Esophagus squamous epithelium (tissue), 5 donors: Measurements from ENCODE around the gene STXBP6. TPM values are rescaled to one million over a fixed set of nuclear protein-coding genes. Genes with fewer than 3 reads are reported as not detected.
"Not testable (repeated sequence)": the region's sequence is repeated elsewhere in the genome, so short reads cannot be mapped to it uniquely, and the experiment has no call there.

Experiments used
- DNase-seq: peaks from one replicate; lab custom pipeline; 2025; lab: John Stamatoyannopoulos, UW
- H3K27ac ChIP-seq, 4 donors: fragments of 200-600 bp; sonication (generic); one replicate each; pipeline ENCODE4 v1.5.1; 2016 to 2019; ENCODE audit warnings: mild to moderate bottlenecking in 1 of 4
- H3K27me3 ChIP-seq, 4 donors: fragments of 200-600 bp; sonication (generic); 1 replicate in 3 of 4; 2 replicates in 1 of 4; pipeline versions ENCODE4 v1.5.1 to v1.6.0; 2017 to 2021; ENCODE audit warnings: antibody characterized with exemption in 1 of 4
- H3K36me3 ChIP-seq, 3 donors: fragments of 200-600 bp; sonication (generic); one replicate each; pipeline ENCODE4 v1.5.1; 2016 to 2019
- H3K4me1 ChIP-seq, 3 donors: fragments of 200-600 bp; sonication (generic); one replicate each; pipeline ENCODE4 v1.5.1; 2017 to 2019
- H3K4me3 ChIP-seq, 4 donors: fragments of 200-600 bp; sonication (generic); 1 replicate in 3 of 4; 2 replicates in 1 of 4; pipeline ENCODE4 v1.5.1; 2016 to 2019; ENCODE audit warnings: mild to moderate bottlenecking in 2 of 4, moderate library complexity in 1 of 4
- H3K9me3 ChIP-seq, 3 donors: fragments of 200-600 bp; sonication (generic); one replicate each; pipeline ENCODE4 v1.5.1; 2016 to 2019
- POLR2A ChIP-seq, 4 donors: fragments of 450-650 bp; IDR thresholded peaks; one replicate each; pipeline ENCODE4 v1.6.1; 2017; ENCODE audit warnings: antibody characterized with exemption in 4 of 4, mild to moderate bottlenecking in 4 of 4, moderate library complexity in 3 of 4
- WGBS, 2 donors: methylation state at CpG; one replicate each; pipeline ENCODE4 v1.1.5; 2018; 5-methylcytosine and 5-hydroxymethylcytosine counted together
- intact Hi-C: fragments of 100-400 bp; cut with DNase I; formaldehyde crosslinking; loops from one replicate; pipeline ENCODE4 v1.15.0; 2022
- total RNA-seq, 4 donors: library from RNA; depleted of rRNA; stranded (reverse); fragments of >200 nt; gene quantifications; one replicate each; pipeline ENCODE4 v1.1.0, GENCODE V29; 2016
- TF ChIP-seq, protein P1 (sequence below), 6 experiments: fragments of 450-650 bp in 4 of 6; fragments of 200-600 bp in 2 of 6; sonication (generic) in 2 of 6; IDR thresholded peaks; one replicate each; pipeline ENCODE4 v1.5.1; 2016 to 2019; ENCODE audit warnings: antibody characterized with exemption in 6 of 6, mild to moderate bottlenecking in 4 of 6, moderate library complexity in 4 of 6
- donor health status: DM: yes; HTN: yes; CAD: no.

The STXBP6 gene
- total RNA-seq, 4 donors from 2014 or later: 1.2 to 9.7 (median 2.8) TPM

DNA sequence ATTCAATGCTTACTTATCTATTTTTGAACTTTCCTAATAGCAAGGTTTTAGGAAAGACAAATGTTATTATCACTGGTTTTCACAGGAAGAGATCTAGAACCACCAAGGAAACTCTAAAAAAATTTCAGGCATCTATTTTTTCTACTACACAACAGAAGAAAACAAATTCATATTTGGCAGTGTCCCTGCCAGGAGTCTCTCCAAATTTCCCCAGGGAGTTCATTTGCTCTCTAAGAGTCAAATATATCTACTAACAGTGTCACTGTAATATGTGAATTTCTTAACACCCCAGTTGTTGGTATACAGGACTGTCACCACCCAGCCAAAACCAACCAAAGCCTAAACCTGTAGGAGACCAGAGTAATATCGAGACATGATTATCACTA, 83.4 kb downstream of the STXBP6 start:
- intact Hi-C loops: no loop called here
- Histone ChIP-seq H3K27me3 (no peaks in the 10 kb centered on the region), H3K4me3 (no peak overlapping the region), H3K36me3 (no peaks in the 10 kb centered on the region), H3K27ac (peak overlapping the region; percentile 13 to 82 (median 59)), H3K9me3 (no peaks in the 10 kb centered on the region), H3K4me1 (peaks cover 9 to 23% (median 11%) of the 10 kb centered on the region in 3 donors)
- WGBS, 2 donors: 71 to 77% methylated on average over 1 of the region's 1 CpG
- no peak for TF ChIP-seq POLR2A (IDR thresholded peaks at IDR 0.05)
- TF ChIP-seq, protein P1, sequence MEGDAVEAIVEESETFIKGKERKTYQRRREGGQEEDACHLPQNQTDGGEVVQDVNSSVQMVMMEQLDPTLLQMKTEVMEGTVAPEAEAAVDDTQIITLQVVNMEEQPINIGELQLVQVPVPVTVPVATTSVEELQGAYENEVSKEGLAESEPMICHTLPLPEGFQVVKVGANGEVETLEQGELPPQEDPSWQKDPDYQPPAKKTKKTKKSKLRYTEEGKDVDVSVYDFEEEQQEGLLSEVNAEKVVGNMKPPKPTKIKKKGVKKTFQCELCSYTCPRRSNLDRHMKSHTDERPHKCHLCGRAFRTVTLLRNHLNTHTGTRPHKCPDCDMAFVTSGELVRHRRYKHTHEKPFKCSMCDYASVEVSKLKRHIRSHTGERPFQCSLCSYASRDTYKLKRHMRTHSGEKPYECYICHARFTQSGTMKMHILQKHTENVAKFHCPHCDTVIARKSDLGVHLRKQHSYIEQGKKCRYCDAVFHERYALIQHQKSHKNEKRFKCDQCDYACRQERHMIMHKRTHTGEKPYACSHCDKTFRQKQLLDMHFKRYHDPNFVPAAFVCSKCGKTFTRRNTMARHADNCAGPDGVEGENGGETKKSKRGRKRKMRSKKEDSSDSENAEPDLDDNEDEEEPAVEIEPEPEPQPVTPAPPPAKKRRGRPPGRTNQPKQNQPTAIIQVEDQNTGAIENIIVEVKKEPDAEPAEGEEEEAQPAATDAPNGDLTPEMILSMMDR (IDR thresholded peaks at IDR 0.05): no peak
- DNase-seq: no peak

DNA sequence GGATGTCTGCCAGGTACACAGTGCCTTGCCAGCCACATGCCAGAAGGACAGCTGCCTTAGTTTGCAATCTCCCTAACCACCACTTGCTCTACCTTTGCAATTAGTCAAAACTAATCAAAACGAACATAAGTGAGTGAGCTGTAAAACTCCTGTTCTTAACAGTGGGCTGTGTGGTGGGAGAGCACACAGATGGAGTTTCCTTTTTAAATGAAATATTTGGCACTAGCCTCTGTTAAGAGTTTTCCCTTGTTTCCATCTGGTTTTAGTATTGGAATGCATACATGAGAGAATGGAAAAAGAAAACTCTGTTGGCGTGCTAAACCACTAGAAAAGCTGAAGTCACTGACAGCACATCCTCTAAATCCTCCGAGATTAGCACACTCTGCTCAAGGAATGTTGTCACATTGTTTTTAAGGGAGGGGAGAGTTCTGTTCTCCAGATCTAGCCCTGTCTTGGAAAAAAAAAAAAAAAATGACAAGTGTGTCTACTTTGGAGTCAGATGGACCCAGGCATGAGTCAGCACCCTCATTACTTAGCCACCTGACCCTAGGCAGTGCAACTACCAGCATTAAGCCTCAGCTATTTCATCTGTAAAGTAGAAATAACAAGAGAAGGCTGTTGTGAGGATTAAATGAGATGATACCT, 83.9 kb downstream of the STXBP6 start:
- intact Hi-C loops: no loop called here
- WGBS, 2 donors: 10 to 20% methylated on average over 3 of the region's 3 CpGs
- H3K4me1 ChIP-seq: peaks cover 9 to 20% (median 11%) of the 10 kb centered on the region in 3 donors
- no peaks in the 10 kb centered on the region for H3K27me3 ChIP-seq
- peak overlapping the region; percentile 31 to 87 (median 80) for H3K27ac ChIP-seq
- no peaks in the 10 kb centered on the region for H3K9me3 ChIP-seq
- H3K4me3 ChIP-seq: no peak overlapping the region
- no peaks in the 10 kb centered on the region for H3K36me3 ChIP-seq
- TF ChIP-seq, protein P1 (IDR thresholded peaks at IDR 0.05): no peak
- TF ChIP-seq POLR2A (IDR thresholded peaks at IDR 0.05): no peak
- DNase-seq: no peak

DNA sequence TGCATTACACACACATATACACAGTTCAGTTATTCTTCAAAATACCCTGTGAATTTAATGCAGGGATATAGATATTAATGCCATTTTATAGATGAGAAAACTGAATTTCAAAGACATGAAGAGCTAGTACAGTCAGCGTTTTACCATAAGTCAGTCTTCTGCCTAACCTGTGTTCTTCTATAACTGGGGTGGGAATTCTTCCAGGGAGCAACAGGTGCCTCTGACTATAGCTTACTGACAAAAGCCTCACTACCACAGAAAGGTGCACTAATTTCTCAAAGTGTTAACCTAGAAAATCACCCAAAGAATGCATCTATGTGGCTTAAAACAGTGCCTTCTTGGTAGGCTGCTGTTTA, 84.4 kb downstream of the STXBP6 start:
- Histone ChIP-seq H3K9me3 (no peaks in the 10 kb centered on the region), H3K27me3 (no peaks in the 10 kb centered on the region), H3K4me1 (peaks cover 9 to 25% (median 13%) of the 10 kb centered on the region in 3 donors), H3K27ac (peak overlapping the region; percentile 31 to 87 (median 80)), H3K4me3 (no peak overlapping the region), H3K36me3 (no peaks in the 10 kb centered on the region)
- 75 to 90% methylated on average over 1 of the region's 1 CpG for WGBS, 2 donors
- intact Hi-C loops: no loop called here
- TF ChIP-seq POLR2A (IDR thresholded peaks at IDR 0.05): no peak
- TF ChIP-seq, protein P1 (IDR thresholded peaks at IDR 0.05): no peak
- no peak for DNase-seq

DNA sequence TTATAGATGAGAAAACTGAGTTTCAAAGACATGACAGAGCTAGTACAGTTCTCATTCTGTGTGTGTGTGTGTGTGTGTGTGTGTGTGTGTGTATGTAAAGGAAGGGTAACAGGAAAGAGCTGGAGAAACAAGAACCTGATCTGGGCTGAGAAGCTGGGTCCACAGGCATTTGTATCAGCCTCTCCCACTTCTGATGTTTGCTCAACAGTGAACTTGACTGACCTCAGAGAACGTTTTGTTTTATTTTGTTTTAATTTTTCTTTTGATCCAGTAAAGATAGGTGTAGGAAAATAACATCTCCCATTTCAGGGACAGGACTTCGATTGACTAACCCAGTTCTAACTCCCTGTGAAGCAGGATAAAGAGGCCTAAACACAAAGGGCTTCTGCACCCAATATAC, 85.4 kb downstream of the STXBP6 start:
- WGBS, 2 donors: 41 to 59% methylated on average over 2 of the region's 2 CpGs
- no peaks in the 10 kb centered on the region for H3K36me3 ChIP-seq
- H3K9me3 ChIP-seq: no peaks in the 10 kb centered on the region
- H3K4me3 ChIP-seq: no peak overlapping the region
- TF ChIP-seq POLR2A (IDR thresholded peaks at IDR 0.05): no peak
- TF ChIP-seq, protein P1 (IDR thresholded peaks at IDR 0.05): no peak
- peak overlapping the region in 3 of 4 donors; percentile 77 to 87 (median 82) for H3K27ac ChIP-seq
- intact Hi-C loops: no loop called here
- no peaks in the 10 kb centered on the region for H3K27me3 ChIP-seq
- H3K4me1 ChIP-seq: peaks cover 9 to 34% (median 15%) of the 10 kb centered on the region in 3 donors
- no peak for DNase-seq

DNA sequence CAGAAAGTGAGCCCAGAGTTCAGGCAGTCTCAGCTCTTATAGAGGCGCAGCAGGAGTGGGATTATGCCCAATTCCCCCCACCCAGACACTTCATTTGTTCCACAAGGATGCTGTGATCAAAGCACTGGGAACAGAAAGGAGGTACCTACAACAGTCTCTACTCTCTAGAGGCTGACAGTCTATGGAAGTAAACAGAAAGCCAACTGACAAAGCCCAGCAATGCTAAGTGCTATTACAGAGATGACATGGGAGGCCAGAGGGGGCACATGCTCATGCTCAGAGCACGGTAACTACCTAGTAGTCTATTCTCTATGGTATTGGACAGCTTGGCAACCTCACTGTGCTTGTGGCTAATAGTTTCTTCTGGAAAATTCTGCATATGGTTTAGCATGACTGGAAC, 85.9 kb downstream of the STXBP6 start:
- Histone ChIP-seq H3K27ac (peak overlapping the region in 3 of 4 donors; percentile 77 to 87 (median 82)), H3K4me3 (no peak overlapping the region), H3K27me3 (no peaks in the 10 kb centered on the region), H3K36me3 (no peaks in the 10 kb centered on the region), H3K9me3 (no peaks in the 10 kb centered on the region), H3K4me1 (peaks cover 9 to 40% (median 15%) of the 10 kb centered on the region in 3 donors)
- no peak for DNase-seq
- no peak for TF ChIP-seq POLR2A (IDR thresholded peaks at IDR 0.05)
- TF ChIP-seq, protein P1 (IDR thresholded peaks at IDR 0.05): no peak
- intact Hi-C loops: no loop called here
- WGBS, 2 donors: 78 to 79% methylated on average over 2 of the region's 2 CpGs

DNA sequence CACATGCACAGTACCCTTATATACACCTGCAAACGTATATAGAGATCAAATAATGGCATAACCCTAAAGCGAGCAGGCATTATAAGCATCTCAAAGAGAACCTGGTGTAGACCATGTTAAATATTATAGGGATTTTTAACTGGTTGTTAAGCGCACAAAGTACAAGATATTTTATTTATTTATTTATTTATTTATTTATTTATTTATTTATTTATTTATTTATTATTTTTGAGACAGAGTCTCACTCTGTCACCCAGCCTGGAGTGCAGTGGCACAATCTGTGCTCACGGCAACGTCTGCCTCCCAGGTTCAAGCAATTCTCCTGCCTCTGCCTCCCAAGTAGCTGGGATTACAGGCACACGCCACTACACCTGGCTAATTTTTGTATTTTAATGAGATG, 87.8 kb downstream of the STXBP6 start:
- H3K27ac ChIP-seq: peak overlapping the region in 2 of 4 donors; percentile 71 to 77
- DNase-seq, intact Hi-C loops, H3K4me3 ChIP-seq, H3K9me3 ChIP-seq, H3K36me3 ChIP-seq, H3K27me3 ChIP-seq: not testable (repeated sequence)
- 91 to 93% methylated on average over 6 of the region's 6 CpGs for WGBS, 2 donors
- H3K4me1 ChIP-seq: peaks cover 9 to 50% (median 15%) of the 10 kb centered on the region in 3 donors
